GM23338 (cell line): ENCODE measurements around the gene RIBC2. TPM values are rescaled to one million over a fixed set of nuclear protein-coding genes. Genes with fewer than 3 reads are reported as not detected.
"Not testable (repeated sequence)": the region's sequence is repeated elsewhere in the genome, so short reads cannot be mapped to it uniquely, and the experiment has no call there.

Source experiments
- ATAC-seq: fragments of 200-7000 bp; cut with Tn5 transposase; 3 replicates; pipeline ENCODE4 v1.9.1; 2020
- DNase-seq: peaks from one replicate; pipeline ENCODE4 v3.0.0-alpha.2; 2015; ENCODE audit warnings: low spot score
- H2AFZ ChIP-seq: fragments of 200-600 bp; sonication (generic); 2 replicates; pipeline ENCODE4 v1.8.0; 2016; ENCODE audit warnings: antibody characterized with exemption, mild to moderate bottlenecking, moderate library complexity
- H3F3A ChIP-seq: fragments of 200-600 bp; sonication (generic); replicated peaks from 2 replicates; pipeline ENCODE4 v1.8.0; 2017; ENCODE audit warnings: antibody characterized with exemption, mixed run types, low read depth
- H3K27ac ChIP-seq: fragments of 200-600 bp; sonication (generic); 2 replicates; pipeline ENCODE4 v1.6.1; 2016; ENCODE audit warnings: low read depth
- H3K27me3 ChIP-seq: fragments of 200-600 bp; sonication (generic); 2 replicates; pipeline ENCODE4 v1.8.0; 2016; ENCODE audit warnings: mild to moderate bottlenecking, mixed run types, moderate library complexity; ENCODE audit not compliant: insufficient read depth
- H3K36me3 ChIP-seq: fragments of 200-600 bp; sonication (generic); 2 replicates; pipeline ENCODE4 v1.8.0; 2016; ENCODE audit warnings: mild to moderate bottlenecking; ENCODE audit not compliant: insufficient read depth
- H3K4me1 ChIP-seq: fragments of 200-600 bp; sonication (generic); 2 replicates; pipeline ENCODE4 v1.8.0; 2016; ENCODE audit warnings: mild to moderate bottlenecking, moderate library complexity; ENCODE audit not compliant: insufficient read depth
- H3K4me2 ChIP-seq: fragments of 200-600 bp; sonication (generic); 2 replicates; pipeline ENCODE4 v1.7.1; 2017; ENCODE audit warnings: mixed run types
- H3K4me3 ChIP-seq: fragments of 200-600 bp; sonication (generic); 2 replicates; pipeline ENCODE4 v1.6.1; 2016; ENCODE audit warnings: mixed run types
- H3K79me2 ChIP-seq: fragments of 200-600 bp; sonication (generic); replicated peaks from 2 replicates; pipeline ENCODE4 v1.8.0; 2017; ENCODE audit warnings: mild to moderate bottlenecking; ENCODE audit not compliant: insufficient read depth
- H3K9me2 ChIP-seq: fragments of 200-600 bp; sonication (generic); 2 replicates; pipeline ENCODE4 v1.8.0; 2017; ENCODE audit not compliant: insufficient read depth
- H4K20me1 ChIP-seq: fragments of 200-600 bp; sonication (generic); replicated peaks from 2 replicates; pipeline ENCODE4 v1.8.0; 2017; ENCODE audit warnings: mild to moderate bottlenecking; ENCODE audit not compliant: insufficient read depth
- H3K27ac Mint-ChIP-seq: 2 replicates; pipeline ENCODE4 v1.8.0; 2020; ENCODE audit warnings: inconsistent platforms, mild to moderate bottlenecking, moderate library complexity, mixed read lengths
- H3K27me3 Mint-ChIP-seq: 3 replicates; pipeline ENCODE4 v1.8.0; 2022; ENCODE audit warnings: low read depth, mild to moderate bottlenecking, moderate library complexity, mixed read lengths, inconsistent platforms; ENCODE audit not compliant: insufficient read depth, poor library complexity
- H3K36me3 Mint-ChIP-seq: 3 replicates; pipeline ENCODE4 v1.8.0; 2021; ENCODE audit warnings: low read depth, mild to moderate bottlenecking, inconsistent platforms, moderate library complexity, mixed read lengths
- H3K4me1 Mint-ChIP-seq: 3 replicates; pipeline ENCODE4 v1.8.0; 2020; ENCODE audit warnings: mild to moderate bottlenecking, inconsistent platforms, mixed read lengths
- H3K4me3 Mint-ChIP-seq: 3 replicates; pipeline ENCODE4 v1.8.0; 2021; ENCODE audit warnings: moderate library complexity, mild to moderate bottlenecking, inconsistent platforms, mixed read lengths
- H3K9me3 Mint-ChIP-seq: 3 replicates; pipeline ENCODE4 v1.8.0; 2020; ENCODE audit warnings: moderate library complexity, mild to moderate bottlenecking, inconsistent platforms, mixed read lengths
- EZH2 ChIP-seq: fragments of 200-600 bp; sonication (generic); IDR thresholded peaks from one replicate; pipeline ENCODE4 v1.8.0; 2017; ENCODE audit warnings: antibody characterized with exemption, mild to moderate bottlenecking, low read depth; ENCODE audit not compliant: unreplicated experiment
- EZH2phosphoT487 ChIP-seq: fragments of 200-600 bp; sonication (generic); IDR thresholded peaks from one replicate; pipeline ENCODE4 v1.8.1; 2018; ENCODE audit warnings: antibody characterized with exemption; ENCODE audit not compliant: unreplicated experiment
- JUNB ChIP-seq: IDR thresholded peaks from one replicate; pipeline ENCODE4 v1.6.1; 2016; ENCODE audit warnings: antibody characterized with exemption; ENCODE audit not compliant: unreplicated experiment
- POLR2AphosphoS5 ChIP-seq: IDR thresholded peaks from 2 replicates; pipeline ENCODE4 v1.6.1; 2016; ENCODE audit warnings: antibody characterized with exemption, low read depth
- STAT1 ChIP-seq: IDR thresholded peaks from one replicate; pipeline ENCODE4 v1.6.1; 2016; ENCODE audit warnings: antibody characterized with exemption; ENCODE audit not compliant: unreplicated experiment
- ZNF114 ChIP-seq: fragments of 250-450 bp; sonication (Bioruptor Pico); IDR thresholded peaks from 2 replicates; pipeline ENCODE4 v1.5.0; 2020; ENCODE audit warnings: mild to moderate bottlenecking, moderate library complexity
- polyA plus RNA-seq: library from polyadenylated mRNA; unstranded; fragments of >200 nt; fragmentation: Nextera tagmentation; extraction: Ambion mirVana; gene quantifications from 2 replicates; pipeline ENCODE4 v1.2.1, GENCODE V29; 2016
- total RNA-seq: library from RNA; depleted of rRNA; stranded (reverse); fragments of >200 nt; shearing (Covaris generic); gene quantifications from 2 replicates; pipeline ENCODE4 v1.2.3, GENCODE V29; 2014
- TF ChIP-seq, protein P1 (sequence below): fragments of 250-450 bp; sonication (Bioruptor Pico); IDR thresholded peaks from 2 replicates; pipeline ENCODE4 v1.5.0; 2020; ENCODE audit warnings: mild to moderate bottlenecking, moderate library complexity

The RIBC2 gene
- total and polyA plus RNA-seq, 2 experiments from 2014 or later, result 2.2 to 2.8 TPM

DNA sequence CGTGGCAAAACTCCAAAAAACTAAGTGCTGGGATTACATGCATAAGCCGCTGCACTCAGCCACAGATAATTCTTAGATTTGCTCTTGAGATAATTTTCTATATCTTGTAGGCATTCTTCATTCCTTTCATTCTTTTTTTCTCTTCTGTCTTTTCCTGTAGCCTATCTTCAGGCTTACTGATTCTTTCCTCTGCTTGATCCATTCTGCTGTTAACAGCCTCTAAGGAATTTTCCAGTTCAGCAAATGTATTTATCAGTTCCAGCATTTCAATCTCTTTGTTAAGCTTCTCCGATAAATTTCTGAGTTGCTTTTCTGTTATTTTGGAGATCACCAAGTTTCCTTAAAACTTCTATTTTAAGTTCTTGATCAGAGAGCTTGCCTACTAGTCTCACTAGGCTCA lies 46.8 kb upstream of the RIBC2 start:
- no peak overlapping the region for H3K27ac ChIP-seq
- Mint-ChIP-seq H3K27me3 (peaks cover 2% of the 10 kb centered on the region), H3K9me3 (peaks cover 3% of the 10 kb centered on the region; the same call in 1 of the 3 replicates), H3K4me1 (no peaks in the 10 kb centered on the region), H3K4me3 (no peak overlapping the region), H3K27ac (no peak overlapping the region), H3K36me3 (no peaks in the 10 kb centered on the region)
- H3K4me1 ChIP-seq, result no peaks in the 10 kb centered on the region
- DNase-seq (no peak), ATAC-seq (no peak)
- H3K27me3 ChIP-seq, result no peaks in the 10 kb centered on the region
- H3K36me3 ChIP-seq, result no peaks in the 10 kb centered on the region
- no peaks in the 10 kb centered on the region for H3K79me2 ChIP-seq
- H3K9me2 ChIP-seq, result no peaks in the 10 kb centered on the region
- H3F3A ChIP-seq, result no peaks in the 10 kb centered on the region
- no peaks in the 10 kb centered on the region for H4K20me1 ChIP-seq
- no peak overlapping the region for H3K4me3 ChIP-seq
- H2AFZ ChIP-seq, result no peak overlapping the region
- H3K4me2 ChIP-seq, result no peak overlapping the region
- no peak for TF ChIP-seq POLR2AphosphoS5
- no peak for TF ChIP-seq EZH2phosphoT487
- no peak for TF ChIP-seq EZH2
- no peak for TF ChIP-seq JUNB
- TF ChIP-seq STAT1, result no peak
- no peak for TF ChIP-seq ZNF114 (CRISPR knock-in tag)
- TF ChIP-seq, protein P1, sequence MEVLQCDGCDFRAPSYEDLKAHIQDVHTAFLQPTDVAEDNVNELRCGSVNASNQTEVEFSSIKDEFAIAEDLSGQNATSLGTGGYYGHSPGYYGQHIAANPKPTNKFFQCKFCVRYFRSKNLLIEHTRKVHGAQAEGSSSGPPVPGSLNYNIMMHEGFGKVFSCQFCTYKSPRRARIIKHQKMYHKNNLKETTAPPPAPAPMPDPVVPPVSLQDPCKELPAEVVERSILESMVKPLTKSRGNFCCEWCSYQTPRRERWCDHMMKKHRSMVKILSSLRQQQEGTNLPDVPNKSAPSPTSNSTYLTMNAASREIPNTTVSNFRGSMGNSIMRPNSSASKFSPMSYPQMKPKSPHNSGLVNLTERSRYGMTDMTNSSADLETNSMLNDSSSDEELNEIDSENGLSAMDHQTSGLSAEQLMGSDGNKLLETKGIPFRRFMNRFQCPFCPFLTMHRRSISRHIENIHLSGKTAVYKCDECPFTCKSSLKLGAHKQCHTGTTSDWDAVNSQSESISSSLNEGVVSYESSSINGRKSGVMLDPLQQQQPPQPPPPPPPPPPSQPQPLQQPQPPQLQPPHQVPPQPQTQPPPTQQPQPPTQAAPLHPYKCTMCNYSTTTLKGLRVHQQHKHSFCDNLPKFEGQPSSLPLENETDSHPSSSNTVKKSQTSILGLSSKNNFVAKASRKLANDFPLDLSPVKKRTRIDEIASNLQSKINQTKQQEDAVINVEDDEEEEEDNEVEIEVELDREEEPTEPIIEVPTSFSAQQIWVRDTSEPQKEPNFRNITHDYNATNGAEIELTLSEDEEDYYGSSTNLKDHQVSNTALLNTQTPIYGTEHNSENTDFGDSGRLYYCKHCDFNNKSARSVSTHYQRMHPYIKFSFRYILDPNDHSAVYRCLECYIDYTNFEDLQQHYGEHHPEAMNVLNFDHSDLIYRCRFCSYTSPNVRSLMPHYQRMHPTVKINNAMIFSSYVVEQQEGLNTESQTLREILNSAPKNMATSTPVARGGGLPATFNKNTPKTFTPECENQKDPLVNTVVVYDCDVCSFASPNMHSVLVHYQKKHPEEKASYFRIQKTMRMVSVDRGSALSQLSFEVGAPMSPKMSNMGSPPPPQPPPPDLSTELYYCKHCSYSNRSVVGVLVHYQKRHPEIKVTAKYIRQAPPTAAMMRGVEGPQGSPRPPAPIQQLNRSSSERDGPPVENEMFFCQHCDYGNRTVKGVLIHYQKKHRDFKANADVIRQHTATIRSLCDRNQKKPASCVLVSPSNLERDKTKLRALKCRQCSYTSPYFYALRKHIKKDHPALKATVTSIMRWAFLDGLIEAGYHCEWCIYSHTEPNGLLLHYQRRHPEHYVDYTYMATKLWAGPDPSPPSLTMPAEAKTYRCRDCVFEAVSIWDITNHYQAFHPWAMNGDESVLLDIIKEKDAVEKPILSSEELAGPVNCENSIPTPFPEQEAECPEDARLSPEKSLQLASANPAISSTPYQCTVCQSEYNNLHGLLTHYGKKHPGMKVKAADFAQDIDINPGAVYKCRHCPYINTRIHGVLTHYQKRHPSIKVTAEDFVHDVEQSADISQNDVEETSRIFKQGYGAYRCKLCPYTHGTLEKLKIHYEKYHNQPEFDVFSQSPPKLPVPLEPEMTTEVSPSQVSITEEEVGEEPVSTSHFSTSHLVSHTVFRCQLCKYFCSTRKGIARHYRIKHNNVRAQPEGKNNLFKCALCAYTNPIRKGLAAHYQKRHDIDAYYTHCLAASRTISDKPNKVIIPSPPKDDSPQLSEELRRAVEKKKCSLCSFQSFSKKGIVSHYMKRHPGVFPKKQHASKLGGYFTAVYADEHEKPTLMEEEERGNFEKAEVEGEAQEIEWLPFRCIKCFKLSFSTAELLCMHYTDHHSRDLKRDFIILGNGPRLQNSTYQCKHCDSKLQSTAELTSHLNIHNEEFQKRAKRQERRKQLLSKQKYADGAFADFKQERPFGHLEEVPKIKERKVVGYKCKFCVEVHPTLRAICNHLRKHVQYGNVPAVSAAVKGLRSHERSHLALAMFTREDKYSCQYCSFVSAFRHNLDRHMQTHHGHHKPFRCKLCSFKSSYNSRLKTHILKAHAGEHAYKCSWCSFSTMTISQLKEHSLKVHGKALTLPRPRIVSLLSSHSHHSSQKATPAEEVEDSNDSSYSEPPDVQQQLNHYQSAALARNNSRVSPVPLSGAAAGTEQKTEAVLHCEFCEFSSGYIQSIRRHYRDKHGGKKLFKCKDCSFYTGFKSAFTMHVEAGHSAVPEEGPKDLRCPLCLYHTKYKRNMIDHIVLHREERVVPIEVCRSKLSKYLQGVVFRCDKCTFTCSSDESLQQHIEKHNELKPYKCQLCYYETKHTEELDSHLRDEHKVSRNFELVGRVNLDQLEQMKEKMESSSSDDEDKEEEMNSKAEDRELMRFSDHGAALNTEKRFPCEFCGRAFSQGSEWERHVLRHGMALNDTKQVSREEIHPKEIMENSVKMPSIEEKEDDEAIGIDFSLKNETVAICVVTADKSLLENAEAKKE (CRISPR knock-in tag), result no peak

GRCh38 chr22:45373592-45373991 lies 39.9 kb upstream of the RIBC2 start:
- H3K4me1 Mint-ChIP-seq, H4K20me1 ChIP-seq, H3K27me3 Mint-ChIP-seq, ATAC-seq, DNase-seq, H3F3A ChIP-seq, H2AFZ ChIP-seq, H3K36me3 Mint-ChIP-seq, H3K27ac Mint-ChIP-seq, H3K36me3 ChIP-seq, H3K27ac ChIP-seq, H3K4me3 Mint-ChIP-seq, H3K4me3 ChIP-seq, H3K4me2 ChIP-seq, H3K79me2 ChIP-seq, H3K4me1 ChIP-seq, H3K9me2 ChIP-seq, H3K27me3 ChIP-seq: not testable (repeated sequence)
- peaks cover 26% of the 10 kb centered on the region for H3K9me3 Mint-ChIP-seq
